ENCODE results near the gene SLC39A11. TPM values are rescaled to one million over a fixed set of nuclear protein-coding genes. Genes with fewer than 3 reads are reported as not detected.
A peak's percentile ranks its signal among the peaks of the same experiment; 100 is the strongest.

SLC39A11 gene
- total and polyA plus RNA-seq, 2 of the 13 experiments (the other 11 are each of a cell fraction or from before 2014, with no cell fraction given): 17.2 to 31.5 TPM

- no peak for TF ChIP-seq ZNF800 (CRISPR knock-in tag; IDR thresholded peaks at IDR 0.05)
- TF ChIP-seq ZNF792 (CRISPR knock-in tag; IDR thresholded peaks at IDR 0.05): no peak
- TF ChIP-seq ZKSCAN5 (CRISPR knock-in tag; IDR thresholded peaks at IDR 0.05): no peak
- TF ChIP-seq CENPBD1 (CRISPR knock-in tag; IDR thresholded peaks at IDR 0.05; ENCODE audit: borderline replicate concordance, low read depth): no peak
- TF ChIP-seq NFRKB (IDR thresholded peaks at IDR 0.05): no peak
- no peak; the same call in 1 of the 2 replicates for TF ChIP-seq ZNF629 (CRISPR knock-in tag; conservative IDR thresholded peaks at IDR 0.05)
- peak; percentile 78 for TF ChIP-seq ARID3A (IDR thresholded peaks at IDR 0.05; ENCODE audit: low read depth, low read length)
- TF ChIP-seq CERS6 (CRISPR knock-in tag; IDR thresholded peaks at IDR 0.05): no peak
- peak; percentile 30; the same call in 1 of the 2 replicates for TF ChIP-seq FOXO1 (CRISPR knock-in tag; IDR thresholded peaks at IDR 0.05)
- no peak for TF ChIP-seq ZNF260 (CRISPR knock-in tag; IDR thresholded peaks at IDR 0.05; ENCODE audit: borderline replicate concordance, low read depth)
- no peak for TF ChIP-seq ZKSCAN8 (CRISPR knock-in tag; IDR thresholded peaks at IDR 0.05; ENCODE audit: borderline replicate concordance)
- TF ChIP-seq ZNF652 (CRISPR knock-in tag; IDR thresholded peaks at IDR 0.05; ENCODE audit: borderline replicate concordance, low read depth): no peak
- no peak for TF ChIP-seq ZFP82 (CRISPR knock-in tag; IDR thresholded peaks at IDR 0.05; ENCODE audit: borderline replicate concordance)
- no peak for TF ChIP-seq ZNF709 (CRISPR knock-in tag; IDR thresholded peaks at IDR 0.05)
- no peak for TF ChIP-seq PREB (CRISPR knock-in tag; IDR thresholded peaks at IDR 0.05)
- no peak for TF ChIP-seq SP2 (CRISPR knock-in tag; IDR thresholded peaks at IDR 0.05)
- TF ChIP-seq ATM (IDR thresholded peaks at IDR 0.05; ENCODE audit: borderline replicate concordance): no peak
- no peak for TF ChIP-seq TMF1 (CRISPR knock-in tag; IDR thresholded peaks at IDR 0.05; ENCODE audit: low read depth)
- TF ChIP-seq MAFG (CRISPR knock-in tag; IDR thresholded peaks at IDR 0.05): no peak
- peak; percentile 11; the same call in 1 of the 2 replicates for TF ChIP-seq SALL1 (CRISPR knock-in tag; IDR thresholded peaks at IDR 0.05)
Observed at GRCh38 chr17:72972263-72972951, 120.1 kb downstream of the SLC39A11 start (continued).

All from HepG2 (cell line).